CD8-positive, alpha-beta memory T cell (primary cell): ENCODE measurements around the gene CARD6. TPM values are rescaled to one million over a fixed set of nuclear protein-coding genes. Genes with fewer than 3 reads are reported as not detected.

ENCODE experiments used
- polyA plus RNA-seq: library from polyadenylated mRNA; unstranded; fragments of 300-500 nt; fragmentation: Illumina TruSeq; gene quantifications from one replicate; pipeline ENCODE4 v1.2.3, GENCODE V29; 2021
- total RNA-seq, 2 experiments: library from RNA; stranded (reverse); gene quantifications; one replicate each; pipeline ENCODE4 v1.2.3, GENCODE V29; 2021

Gene CARD6
- total and polyA plus RNA-seq, 3 experiments from 2014 or later: 1.8 to 2.3 (median 2.1) TPM

Other genes with a start within 250 kb of the CARD6 start
- gene PTGER4, start 161.5 kb upstream of the CARD6 start, total RNA-seq: 10 to 100 TPM; 49.5 to 53.9 TPM
- gene PTGER4, start 161.5 kb upstream of the CARD6 start, polyA plus RNA-seq: 84.1 TPM
- 10 to 100 TPM; 25.3 to 27.7 TPM for gene TTC33, start 85.4 kb upstream of the CARD6 start, total RNA-seq
- gene TTC33, start 85.4 kb upstream of the CARD6 start, polyA plus RNA-seq: 13.9 TPM
- 10 to 100 TPM; 73.3 to 79.4 TPM for gene PRKAA1, start 43.0 kb upstream of the CARD6 start, total RNA-seq
- gene PRKAA1, start 43.0 kb upstream of the CARD6 start, polyA plus RNA-seq: 46.7 TPM
- 1,000 to 10,000 TPM; 1,652 to 1,731 TPM for gene RPL37, start 6.1 kb upstream of the CARD6 start, total RNA-seq
- gene RPL37, start 6.1 kb upstream of the CARD6 start, polyA plus RNA-seq: 1,994 TPM
- gene C7, start 68.1 kb downstream of the CARD6 start, total RNA-seq: not detected
- not detected for gene C7, start 68.1 kb downstream of the CARD6 start, polyA plus RNA-seq
- not detected for gene MROH2B, start 230.0 kb downstream of the CARD6 start, total RNA-seq
- not detected for gene MROH2B, start 230.0 kb downstream of the CARD6 start, polyA plus RNA-seq